Upper lobe of left lung (tissue), 4 donors: ENCODE results near the gene NSG2.

Experiments
- POLR2A ChIP-seq, 4 donors: fragments of 450-650 bp; IDR thresholded peaks; one replicate each; pipeline ENCODE4 v1.5.1; 2016 to 2017; ENCODE audit warnings: antibody characterized with exemption in 4 of 4, mild to moderate bottlenecking in 2 of 4
- POLR2AphosphoS5 ChIP-seq, 2 donors: sonication (generic); formaldehyde crosslinking; IDR thresholded peaks; one replicate each; pipeline ENCODE4 v1.5.1; 2017; ENCODE audit warnings: antibody characterized with exemption in 2 of 2
- TF ChIP-seq, protein P1 (sequence below), 6 experiments: fragments of 450-650 bp in 4 of 6; fragments of 200-600 bp in 2 of 6; sonication (generic) in 2 of 6; IDR thresholded peaks; one replicate each; pipeline ENCODE4 v1.5.1; 2016 to 2019; ENCODE audit warnings: antibody characterized with exemption in 6 of 6

GRCh38 chr5:174083056-174083827, 37.7 kb downstream of the NSG2 start:
- no peak for TF ChIP-seq POLR2AphosphoS5 (IDR thresholded peaks at IDR 0.05)
- TF ChIP-seq, protein P1, sequence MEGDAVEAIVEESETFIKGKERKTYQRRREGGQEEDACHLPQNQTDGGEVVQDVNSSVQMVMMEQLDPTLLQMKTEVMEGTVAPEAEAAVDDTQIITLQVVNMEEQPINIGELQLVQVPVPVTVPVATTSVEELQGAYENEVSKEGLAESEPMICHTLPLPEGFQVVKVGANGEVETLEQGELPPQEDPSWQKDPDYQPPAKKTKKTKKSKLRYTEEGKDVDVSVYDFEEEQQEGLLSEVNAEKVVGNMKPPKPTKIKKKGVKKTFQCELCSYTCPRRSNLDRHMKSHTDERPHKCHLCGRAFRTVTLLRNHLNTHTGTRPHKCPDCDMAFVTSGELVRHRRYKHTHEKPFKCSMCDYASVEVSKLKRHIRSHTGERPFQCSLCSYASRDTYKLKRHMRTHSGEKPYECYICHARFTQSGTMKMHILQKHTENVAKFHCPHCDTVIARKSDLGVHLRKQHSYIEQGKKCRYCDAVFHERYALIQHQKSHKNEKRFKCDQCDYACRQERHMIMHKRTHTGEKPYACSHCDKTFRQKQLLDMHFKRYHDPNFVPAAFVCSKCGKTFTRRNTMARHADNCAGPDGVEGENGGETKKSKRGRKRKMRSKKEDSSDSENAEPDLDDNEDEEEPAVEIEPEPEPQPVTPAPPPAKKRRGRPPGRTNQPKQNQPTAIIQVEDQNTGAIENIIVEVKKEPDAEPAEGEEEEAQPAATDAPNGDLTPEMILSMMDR (IDR thresholded peaks at IDR 0.05), result no peak
- no peak for TF ChIP-seq POLR2A (IDR thresholded peaks at IDR 0.05)
